GM18909 (cell line): Measurements from ENCODE around the gene AKAP12.
"Not testable (repeated sequence)": the region's sequence is repeated elsewhere in the genome, so short reads cannot be mapped to it uniquely, and the experiment has no call there.

Source experiments
- ATAC-seq: cut with Tn5 transposase; IDR thresholded peaks from one replicate; pipeline ENCODE4 v1.9.1; 2021; ENCODE audit warnings: mild to moderate bottlenecking; ENCODE audit not compliant: unreplicated experiment, poor library complexity

The AKAP12 gene

DNA sequence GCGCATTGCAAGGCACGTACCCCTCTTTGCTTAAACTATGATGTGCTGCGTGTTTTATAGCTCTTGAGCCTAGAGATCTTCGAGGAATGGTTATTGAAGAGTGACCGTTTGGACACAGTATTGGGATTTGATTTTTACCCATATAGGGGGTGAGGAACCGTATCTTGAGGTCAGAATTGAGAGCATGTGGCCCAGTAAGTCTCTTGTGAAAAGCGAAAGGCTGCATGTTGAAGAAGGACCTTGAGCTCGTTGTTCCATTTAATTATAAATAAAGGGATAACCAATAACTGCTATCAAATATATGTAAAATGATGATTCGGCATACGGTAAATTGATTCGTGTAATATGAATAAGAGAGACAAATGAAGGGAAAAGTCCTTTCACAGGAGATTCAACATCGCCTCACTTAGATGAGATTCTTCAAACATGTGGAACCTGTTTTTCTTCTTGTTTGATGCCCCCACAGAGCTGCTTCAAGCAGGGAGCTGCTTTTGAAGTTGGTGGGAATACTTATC is 66.6 kb downstream of the AKAP12 start:
- ATAC-seq = no peak

DNA sequence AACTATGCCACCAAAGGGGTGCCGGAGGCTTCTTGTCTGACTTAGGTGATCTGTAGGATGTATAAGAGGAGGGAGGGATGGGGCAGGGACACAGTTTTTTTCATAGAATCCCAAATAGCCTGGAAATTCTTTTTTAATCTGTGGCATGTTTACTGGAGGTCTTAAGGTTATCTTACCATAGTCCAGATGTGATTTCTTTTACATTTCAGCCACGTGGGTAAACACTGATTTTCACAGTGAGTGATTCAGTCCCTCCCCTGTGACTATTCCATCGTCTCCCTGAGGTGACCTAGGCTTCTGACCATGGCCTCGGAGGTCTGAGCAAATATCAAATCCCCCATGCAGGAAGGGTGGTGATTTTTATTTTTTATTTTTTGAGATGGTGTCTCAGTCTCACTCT is 67.7 kb downstream of the AKAP12 start:
- no peak for ATAC-seq

DNA sequence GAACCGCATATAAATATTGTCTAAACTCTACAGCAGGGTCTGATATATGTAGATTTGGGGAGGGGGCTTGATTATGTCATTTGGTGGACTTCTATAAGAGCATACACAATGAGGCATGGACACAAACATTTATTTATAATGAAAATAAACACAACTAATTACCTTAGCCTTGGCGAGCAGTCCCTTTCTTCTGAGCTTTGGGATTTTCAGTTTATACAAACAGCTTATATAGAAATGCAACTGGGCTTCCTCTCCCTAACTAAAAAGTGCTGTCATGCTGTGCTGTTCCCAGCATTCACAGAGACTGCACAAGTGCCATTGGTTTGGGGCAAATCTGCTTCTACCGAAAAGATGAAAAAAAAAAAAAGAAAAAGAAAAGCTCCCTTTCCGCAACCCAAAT is 69.9 kb downstream of the AKAP12 start:
- ATAC-seq = no peak

DNA sequence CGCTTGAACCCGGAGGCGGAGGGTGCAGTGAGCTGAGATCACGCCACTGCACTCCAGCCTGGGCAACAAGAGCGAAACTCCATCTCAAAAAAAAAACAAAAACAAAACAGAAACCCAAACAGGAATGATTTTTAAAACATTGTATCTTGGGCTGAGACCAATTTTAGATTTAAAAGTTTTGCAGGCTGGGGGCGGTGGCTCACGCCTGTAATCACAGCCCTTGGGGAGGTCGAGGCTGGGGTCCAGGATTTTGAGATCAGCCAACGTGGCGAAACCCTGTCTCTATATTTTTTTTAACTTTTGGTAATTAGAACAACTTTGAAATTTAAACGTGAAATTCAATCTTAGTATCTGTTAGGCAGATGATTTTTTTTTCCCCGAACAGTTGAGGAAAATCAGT is 70.5 kb downstream of the AKAP12 start:
- ATAC-seq = no peak

DNA sequence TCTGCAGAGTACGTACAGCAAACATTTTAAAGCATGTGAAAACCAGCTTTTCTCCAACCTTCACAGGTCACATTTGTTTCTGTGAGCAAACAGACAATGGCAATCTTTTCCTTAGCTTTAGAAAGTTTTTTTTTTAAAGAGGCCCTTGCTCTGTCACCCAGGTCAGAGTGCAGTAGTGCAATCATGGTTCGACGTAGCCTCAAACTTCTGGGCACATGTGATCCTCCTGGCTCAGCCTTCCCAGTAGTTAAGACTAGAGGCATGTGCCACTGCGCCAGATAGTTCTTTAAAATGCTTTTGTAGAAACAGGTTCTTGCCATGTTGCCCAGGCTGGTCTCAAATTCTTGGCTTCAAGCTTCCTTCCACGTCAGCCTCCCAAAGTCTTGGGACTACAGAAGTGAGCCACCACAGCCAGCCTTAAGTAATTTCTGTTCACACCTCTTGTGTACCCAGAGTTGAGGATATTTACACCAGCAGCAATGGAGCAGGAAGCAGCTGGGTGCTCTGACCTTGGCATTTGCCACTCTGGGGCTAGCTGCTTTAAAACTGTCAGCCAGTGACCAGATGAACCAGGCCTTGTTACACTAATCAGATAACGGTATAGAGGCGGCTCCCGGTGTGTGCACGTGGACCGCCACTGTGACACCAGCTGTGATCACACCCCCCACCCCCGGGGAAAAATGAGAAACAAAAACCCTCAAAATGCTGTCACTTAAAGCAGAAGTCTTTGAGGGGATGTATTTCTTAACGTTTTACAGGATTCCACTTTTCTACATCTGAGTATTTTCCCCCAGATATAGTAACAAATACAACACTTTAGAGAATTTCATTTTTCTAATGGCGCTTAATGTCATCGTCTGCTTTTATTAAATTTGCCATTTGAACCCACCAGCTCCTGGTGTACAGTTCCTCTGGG is 71.3 kb downstream of the AKAP12 start:
- ATAC-seq = no peak

DNA sequence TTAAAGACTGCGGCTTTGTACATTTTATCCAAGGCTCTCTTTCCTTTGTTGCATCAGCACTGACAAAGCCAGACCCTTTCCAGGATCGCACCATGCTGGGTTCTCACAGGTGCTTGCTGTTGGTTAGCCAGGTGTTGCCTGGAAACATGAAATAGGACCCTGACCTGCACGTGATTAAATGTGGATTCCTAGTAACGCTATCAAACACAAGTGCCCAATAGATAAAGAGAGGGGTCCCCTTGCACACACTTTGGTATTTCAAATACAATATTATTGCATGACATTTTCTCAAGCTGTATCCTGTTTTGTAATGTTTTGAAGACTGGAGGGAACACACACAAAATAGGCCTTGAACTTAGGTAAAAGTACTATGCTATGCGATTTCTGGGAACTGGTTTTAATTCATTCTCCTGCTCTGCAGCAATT is 73.3 kb downstream of the AKAP12 start:
- ATAC-seq = no peak

DNA sequence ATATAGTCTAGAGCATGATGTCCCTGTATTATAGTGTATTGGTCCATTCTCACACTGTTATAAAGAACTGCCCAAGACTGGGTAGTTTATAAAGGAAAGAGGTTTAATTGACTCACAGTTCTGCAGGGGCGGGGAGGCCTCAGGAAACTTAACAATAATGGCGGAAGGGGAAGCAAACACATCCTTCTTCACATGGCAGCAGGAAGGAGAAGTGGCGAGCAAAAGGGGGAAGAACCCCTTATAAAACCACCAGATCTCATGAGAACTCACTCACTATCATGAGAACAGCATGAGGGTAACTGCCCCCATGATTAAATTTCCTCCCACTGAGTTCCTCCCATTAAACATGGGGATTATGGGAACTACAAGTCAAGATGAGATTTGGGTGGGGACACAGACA is 75.9 kb downstream of the AKAP12 start:
- not testable (repeated sequence) for ATAC-seq

DNA sequence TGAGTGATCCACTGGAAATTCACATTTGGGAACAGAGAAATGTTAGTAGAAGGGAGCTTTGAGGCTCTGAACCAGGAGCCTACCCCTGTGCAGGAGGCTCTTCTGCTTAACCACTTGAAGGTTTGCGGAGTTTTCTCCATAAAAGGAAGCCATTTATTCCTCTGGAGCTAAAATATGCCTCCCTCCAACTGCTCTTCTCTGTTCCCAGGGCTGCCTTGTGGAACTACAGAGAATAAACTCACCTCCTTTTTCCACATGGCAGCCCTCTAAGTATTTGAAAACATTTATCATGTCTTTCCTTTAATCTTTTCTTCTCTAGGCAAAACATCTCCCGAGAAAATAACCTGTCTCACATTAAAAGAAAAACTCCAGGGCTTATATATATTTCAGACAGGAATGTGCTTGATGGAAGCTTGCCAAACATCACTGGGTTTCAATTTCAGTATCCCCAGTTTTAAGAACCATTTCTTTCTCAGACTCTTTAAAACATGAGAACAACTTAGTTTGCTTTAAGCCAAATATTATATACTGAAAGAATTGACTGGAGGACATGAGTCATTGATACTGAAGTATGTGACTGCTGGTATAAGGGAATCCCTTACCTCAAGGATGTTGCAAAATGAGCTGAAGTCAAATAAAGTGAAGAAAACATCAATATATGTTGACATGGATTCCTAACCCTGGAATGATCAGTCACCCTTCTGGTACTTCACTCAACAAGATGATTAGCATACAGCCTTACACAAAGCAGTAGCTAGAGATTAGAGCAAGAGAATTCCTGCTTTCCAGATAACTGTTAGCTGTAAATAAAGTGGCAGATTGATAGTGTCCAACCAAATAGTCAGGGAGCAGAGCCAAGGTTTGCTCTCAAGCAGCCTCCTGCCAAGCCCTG is 77.6 kb downstream of the AKAP12 start:
- ATAC-seq = no peak

DNA sequence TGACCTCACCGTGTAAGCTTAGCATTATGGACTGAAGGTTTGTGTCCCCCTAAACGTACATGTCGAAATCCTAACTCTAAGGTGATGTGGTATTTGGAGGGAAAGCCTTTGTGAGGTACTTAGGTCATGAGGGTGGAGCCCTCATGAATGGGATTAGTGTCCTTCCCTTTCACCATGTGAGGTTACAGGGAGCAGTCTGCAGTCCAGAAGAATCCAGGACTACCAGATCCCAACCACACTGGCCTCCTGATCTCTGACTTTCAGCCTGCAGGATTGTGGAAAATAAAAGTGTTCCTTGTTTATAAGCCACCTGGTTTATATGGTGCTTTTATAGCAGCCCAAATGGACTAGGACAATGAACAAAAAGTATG is 78.2 kb downstream of the AKAP12 start:
- ATAC-seq = no peak

DNA sequence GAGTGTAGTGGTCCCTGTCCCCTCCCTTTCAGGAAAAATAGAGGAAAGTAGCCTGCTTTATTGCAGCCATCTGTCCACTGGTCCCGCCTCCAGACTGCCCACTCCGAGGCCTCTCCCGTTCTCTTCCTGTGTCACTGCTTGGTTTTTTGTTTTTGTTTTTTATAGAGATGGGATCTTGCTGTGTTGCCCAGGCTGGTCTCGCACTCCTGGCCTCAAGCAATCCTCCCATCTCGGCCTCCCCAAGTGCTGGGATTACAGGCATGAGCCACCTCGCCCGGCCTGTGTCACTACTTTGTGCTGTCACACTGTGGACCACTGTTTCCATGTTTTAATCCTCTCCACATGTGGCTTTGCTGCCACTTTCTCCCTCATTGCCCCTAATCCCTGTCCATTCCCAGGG is 80.4 kb downstream of the AKAP12 start:
- ATAC-seq = no peak

DNA sequence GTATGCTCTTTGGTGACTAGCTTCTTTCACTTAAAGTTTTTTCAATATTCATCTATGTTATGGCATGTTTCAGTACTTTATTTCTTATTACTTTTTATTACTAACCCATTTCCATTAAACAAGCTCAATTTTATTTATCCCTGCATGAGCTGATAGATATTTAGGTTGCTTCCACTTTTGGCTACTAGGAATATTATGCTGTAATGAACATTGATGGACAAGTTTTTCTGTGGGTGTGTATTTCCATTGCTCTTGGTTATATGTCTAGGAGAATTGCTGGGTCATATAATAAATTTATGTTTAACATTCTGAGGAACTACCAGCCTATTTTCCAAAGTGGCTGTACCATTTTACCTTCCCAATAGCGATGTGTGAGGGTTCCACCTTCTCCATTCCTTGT is 81.7 kb downstream of the AKAP12 start:
- ATAC-seq = no peak

DNA sequence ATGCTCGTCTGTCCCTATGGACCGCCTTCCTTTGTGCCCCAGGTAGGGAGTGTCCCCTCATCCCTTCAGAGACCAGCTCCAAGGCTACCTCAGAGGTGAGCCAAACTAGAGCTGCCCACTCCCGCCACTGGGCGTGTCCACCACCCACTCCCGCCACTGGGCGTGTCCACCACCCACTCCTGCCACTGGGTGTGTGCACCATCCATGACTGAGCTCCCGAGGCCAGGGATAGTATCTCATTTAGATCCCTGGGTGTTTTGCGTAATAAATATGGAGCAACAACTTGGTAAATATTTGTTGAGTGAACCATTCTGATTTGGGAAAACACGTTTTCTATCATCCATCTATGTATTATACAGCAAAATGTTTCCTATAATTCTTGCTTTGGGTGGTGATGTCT is 82.8 kb downstream of the AKAP12 start:
- no peak for ATAC-seq

DNA sequence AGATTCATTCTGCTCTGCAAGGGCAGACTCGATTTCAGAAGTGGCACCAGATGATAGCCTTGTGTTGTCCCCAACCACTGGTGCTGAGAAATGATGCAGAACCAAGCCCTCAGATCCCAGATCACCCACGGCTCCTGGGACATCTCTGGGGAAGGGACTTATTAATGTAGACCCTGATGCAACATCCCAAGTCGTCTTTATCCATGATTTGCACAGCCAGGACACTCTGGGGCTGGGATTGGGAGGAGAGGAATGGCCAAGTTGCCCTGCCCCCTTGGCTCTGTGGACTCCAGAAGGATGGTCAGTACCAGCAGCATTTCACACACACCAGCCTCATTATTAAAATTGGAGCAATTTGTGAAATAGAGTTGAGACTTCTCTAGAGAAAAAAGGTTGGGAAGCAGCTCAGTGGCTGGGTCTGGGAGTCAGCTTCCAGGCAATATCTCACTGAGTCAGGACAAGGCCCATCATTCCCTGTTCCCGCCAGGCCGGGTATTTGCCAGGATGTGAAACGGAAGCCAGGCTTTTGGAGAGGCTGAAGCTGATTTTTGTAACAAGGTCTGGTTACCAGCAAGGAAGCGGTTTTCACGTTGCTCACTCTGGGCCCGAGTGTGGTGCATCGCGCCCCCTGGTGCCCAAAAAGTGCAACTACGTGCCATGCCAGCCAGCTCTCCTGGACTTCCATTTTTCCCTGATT is 84.2 kb downstream of the AKAP12 start:
- peak; percentile 78 for ATAC-seq

DNA sequence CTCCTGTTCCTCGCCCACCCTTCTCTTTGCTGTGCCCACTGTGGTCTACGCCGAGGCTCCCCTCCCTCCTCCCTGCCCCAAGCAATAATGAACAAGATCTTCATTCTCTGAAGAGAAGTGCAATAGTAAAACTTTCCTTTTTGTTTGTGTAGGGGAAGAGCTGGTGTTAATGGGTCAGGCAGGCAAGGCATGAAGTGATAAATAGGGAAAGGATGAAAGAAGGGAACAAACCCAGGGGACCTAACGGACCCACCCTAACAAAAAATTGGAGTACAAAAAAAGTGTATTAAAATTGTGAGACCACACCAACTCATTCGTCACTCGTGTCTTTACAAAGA is 84.7 kb downstream of the AKAP12 start:
- peak; percentile 16 for ATAC-seq

DNA sequence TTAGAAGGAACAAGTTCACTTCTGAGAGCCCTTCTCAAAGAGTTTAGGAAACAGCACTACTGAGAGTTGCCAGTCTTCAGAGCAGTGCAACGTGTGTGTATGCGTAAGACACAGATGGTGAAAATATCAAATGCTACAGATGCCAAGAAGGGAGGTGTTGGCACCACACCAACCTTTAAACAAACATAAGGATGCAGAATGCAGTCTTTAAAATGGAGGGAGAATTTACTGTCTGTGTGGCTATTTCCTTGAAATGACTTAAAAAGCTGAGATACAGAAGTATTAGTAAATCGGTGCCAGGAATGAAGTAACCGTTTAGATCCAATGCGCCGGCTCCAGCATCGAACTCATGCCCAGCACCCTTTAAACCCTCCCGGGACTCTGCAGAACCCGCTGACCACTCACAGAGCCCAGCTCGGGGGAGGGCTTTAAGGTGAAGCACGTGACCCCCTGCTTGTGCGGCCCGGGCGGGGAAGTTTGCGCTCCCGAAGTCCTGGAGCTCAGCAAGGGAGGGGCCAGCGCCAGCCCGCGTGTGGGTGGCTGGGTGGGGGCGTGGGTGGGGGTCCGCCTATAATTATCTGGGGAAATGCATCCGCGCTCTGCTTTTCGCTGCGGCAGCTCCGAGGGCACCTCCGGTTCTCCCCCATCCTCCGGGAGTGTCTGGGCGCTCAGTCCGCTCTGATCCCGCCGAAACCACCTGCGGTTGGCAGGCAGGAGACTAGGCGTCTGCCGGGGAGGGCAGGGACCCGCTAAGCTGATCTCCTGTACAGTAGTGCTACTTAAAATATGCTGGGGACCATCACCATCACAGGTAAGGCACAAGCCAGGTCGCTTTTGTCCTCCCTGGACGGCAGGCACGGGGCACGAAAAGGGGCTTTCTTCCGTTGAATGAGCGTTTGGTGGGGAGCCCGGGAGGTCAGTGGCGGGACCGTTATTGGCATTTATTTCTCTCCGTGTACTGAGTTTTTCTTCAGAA is 85.6 kb downstream of the AKAP12 start:
- ATAC-seq = no peak

DNA sequence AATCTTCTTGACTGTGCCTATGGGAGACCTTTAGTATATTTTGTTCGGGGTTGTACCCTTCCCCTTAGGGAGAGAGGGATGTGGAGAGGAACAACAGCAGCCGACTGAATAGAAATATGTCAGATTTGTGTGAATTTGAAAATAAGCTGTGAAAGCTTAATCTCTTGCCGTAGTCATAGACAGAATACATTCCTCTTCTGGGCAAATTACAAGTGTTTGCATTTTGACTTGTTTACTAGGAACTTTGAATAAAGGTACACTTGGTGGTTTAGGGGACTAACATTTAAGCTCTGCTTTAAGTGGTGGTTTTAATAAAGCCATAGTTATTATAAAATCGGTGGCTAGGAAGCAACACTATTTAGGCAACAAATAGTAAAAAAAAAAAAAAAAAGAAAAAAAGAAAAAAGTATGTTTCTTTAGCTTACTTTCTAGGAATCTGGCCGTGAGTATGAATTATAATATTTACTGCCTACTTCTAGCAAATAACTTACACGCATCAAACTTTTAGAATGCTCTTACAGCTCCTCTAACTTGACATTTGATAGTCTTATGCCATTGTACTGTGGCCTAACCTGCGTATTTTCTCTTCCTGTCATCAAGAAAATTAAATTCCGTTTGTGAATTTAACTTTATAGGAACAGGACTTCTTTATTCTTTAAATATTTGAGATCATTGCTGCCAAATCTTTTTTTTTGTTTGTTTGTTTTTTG is 86.5 kb downstream of the AKAP12 start:
- ATAC-seq = no peak

DNA sequence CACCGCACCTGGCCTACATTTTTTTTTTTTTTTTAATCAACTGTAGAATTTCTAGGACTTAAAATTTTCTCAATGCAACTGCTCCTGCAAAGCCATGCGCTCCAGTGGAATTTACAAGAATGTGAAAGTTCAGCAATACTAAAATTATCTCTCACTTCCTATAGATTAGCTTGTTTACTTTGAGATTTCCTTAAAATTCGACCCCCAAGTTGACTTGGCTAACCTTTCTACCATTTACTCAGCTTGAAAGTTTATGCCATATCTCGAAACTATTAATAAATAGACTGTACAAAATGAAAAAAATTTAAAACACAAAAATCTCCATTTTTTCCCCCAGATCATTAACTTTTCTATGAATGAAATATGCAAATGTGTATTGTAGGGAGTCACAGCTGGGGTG is 87.3 kb downstream of the AKAP12 start:
- no peak for ATAC-seq

DNA sequence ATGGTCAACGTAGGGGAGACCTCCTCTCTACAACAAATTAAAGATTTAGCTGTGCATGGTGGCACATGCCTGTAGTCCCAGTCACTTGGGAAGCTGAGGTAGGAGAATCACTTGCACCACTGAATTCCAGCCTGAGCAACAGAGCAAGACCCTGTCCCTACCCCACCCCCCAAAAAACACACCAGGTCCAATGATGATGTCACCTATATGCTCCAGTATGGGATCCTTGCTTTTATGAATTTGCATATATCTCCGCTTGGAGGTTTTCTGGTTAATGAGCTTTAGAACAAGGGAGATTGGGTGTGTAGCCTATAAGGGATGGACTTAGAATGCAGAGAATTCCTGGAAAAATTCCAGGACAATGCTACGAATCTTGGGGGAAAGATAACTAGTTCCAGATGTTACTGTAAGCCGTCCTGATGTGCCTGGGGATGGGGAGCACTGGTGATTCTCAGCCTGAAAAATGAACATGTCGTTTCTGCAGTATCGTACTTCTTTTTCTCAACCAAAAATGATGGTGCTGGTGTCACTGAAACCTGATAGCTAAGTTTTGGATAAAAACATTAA is 90.4 kb downstream of the AKAP12 start:
- no peak for ATAC-seq

DNA sequence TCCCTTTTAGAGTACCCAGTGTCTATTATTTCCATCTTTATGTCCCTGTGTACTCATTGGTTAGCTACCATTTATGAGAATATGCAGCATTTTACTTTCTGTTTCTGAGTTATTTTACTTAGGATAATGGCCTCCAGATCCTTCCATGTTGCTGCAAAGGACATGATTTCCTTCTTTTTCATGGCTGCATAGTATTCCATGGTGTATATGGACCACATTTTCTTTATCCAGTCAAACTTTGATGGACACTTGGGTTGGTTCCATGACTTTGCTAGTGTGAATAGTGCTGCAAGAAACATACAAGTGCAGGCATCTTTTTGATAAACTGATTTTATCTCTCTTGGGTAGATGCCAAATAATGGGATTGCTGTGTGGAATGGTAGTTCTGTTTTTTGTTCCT is 96.2 kb downstream of the AKAP12 start:
- ATAC-seq = no peak
